DMS153 treated with DMSO at 0.1 percent for 48 hours (cell line): ENCODE data around the gene CR2.
A peak's percentile ranks its signal among the peaks of the same experiment; 100 is the strongest.
"Not testable (repeated sequence)": the region's sequence is repeated elsewhere in the genome, so short reads cannot be mapped to it uniquely, and the experiment has no call there.

ENCODE experiments used
- DNase-seq: peaks from one replicate; lab custom pipeline; 2025; ENCODE audit not compliant: unreplicated experiment; lab: John Stamatoyannopoulos, UW

CR2 gene

GRCh38 chr1:207454046-207454964, at the start of gene CR2:
TSS of gene CR2 (plus strand) at chr1:207454328. CDS start at chr1:207454419, 91 bp downstream.
- DNase-seq, result peak; percentile 20

GRCh38 chr1:207404849-207405525, 49.1 kb upstream of the CR2 start:
- peak; percentile 86 for DNase-seq

GRCh38 chr1:207405814-207406213, 48.3 kb upstream of the CR2 start:
- no peak for DNase-seq

DNA sequence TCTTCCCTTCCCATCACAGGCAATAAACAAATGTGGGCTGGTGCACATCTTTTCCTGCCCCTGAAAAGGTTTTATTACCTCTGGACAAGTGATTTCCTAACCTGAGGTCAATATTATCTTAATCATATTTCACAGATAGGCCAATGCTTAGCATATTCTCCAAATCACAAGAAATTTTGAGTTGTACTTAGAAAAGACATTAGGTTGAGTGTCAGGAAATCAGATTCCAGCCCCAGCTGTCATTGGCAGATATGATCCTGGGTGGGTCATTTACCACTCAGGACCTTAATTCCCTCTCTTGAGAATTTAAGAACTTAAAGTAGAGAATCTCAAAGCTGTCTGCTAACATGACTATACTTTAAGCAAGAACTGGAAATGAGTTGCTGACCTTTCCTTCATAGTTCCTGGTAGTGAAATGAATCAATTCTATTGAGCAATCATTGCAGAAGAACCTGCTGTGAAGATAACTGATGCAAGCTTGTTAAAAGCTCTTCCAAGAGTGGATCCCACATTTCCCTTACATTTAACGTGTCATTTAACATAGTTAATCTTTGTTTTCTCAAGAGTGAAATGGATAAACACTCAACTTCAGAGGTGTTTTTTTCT, 46.4 kb upstream of the CR2 start:
- no peak for DNase-seq

DNA sequence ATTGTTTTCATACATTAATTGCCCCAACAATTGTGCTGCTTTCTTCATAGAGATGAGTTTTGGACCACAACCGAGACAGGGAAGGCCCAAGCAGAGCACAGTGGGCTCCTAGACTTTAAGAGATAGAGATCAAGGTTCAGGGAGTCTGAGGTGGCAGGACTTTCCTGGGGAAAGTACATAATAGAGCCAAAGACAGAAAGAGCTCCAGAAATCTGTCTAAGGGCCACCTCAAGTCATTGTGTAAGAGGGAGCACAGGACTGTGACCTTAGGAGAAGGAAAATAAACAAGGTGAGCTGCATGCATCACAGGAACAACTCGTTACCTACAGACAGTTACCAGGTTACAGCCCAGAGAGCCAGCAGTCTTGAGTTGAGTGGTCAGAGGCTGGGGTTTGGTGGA, 41.3 kb upstream of the CR2 start:
- DNase-seq, result no peak

GRCh38 chr1:207414606-207415108, 39.5 kb upstream of the CR2 start:
- DNase-seq, result no peak

GRCh38 chr1:207417076-207417475, 37.1 kb upstream of the CR2 start:
- DNase-seq, result no peak

DNA sequence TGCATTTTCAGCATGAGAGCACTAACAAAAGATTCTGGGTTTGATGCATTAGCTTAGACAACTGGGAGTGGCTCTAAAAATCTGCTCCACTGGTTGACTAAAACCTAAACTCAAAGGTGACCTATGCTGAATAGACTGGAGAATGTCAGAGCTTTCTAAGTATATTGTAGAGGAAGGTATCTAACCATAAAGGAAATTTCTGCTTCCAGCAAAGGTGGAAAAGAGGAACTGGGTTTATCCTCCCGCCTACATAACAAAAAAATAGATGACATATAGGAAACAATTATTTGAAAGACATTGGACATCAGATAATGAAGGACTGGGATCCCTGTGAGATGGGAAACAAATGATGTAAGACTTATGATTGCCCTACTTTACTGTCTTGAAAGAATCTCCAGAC, 35.8 kb upstream of the CR2 start:
- DNase-seq, result no peak

- no peak for DNase-seq
Observed at GRCh38 chr1:207420109-207420508, 34.0 kb upstream of the CR2 start.

DNA sequence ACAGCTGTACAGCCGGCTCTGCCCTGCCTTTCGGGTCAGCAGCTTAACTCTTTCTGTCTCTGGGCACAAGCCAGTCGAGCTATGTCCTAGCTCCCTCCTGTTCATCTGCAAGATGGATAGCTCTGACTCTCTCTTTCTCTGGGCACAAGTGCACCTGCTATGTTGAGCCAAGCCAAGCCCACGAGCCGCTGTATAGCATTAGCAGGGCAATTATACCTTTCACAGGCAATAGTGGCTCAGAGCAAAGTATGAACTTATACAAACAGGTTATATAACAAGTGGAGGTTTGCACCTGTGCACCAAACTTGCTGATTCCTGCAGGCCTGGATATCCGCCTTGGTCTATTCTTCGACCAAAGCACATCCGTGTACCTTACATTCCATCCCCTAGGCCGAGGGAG, 33.0 kb upstream of the CR2 start:
- no peak for DNase-seq

DNA sequence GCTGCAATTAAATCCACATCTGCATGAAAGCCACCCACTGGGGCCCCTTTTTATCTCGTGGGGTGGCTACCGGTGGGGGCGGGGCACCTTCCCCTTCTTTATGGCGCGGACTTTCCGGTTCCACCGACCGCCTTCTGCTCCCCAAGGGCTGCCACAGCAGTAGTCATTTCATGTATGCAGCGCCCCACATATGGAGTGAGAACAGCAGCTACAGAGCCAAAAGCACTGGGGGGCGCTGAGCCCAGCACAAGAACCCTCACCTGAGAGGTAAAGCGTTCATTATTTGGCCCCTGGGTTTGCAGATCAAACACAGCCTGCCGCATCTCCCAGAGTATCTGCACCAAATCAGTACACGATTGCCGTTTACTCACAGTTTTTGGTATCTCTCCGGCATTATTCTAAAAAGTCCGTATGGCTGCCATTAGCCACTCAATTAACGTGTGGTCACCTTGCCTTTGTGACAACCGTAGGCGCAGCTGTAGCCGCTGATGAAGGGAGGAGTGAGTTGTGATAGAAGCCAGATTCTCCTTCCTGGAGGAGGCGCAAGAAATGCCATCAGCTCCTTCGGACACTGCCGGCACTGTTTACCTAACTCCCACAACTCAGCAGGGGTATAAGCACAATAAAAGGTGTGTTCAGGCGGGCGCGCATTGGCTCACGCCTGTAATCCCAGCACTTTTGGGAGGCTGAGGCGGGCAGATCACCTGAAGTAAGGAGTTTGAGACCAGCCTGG, 30.4 kb upstream of the CR2 start:
- DNase-seq, result no peak

DNA sequence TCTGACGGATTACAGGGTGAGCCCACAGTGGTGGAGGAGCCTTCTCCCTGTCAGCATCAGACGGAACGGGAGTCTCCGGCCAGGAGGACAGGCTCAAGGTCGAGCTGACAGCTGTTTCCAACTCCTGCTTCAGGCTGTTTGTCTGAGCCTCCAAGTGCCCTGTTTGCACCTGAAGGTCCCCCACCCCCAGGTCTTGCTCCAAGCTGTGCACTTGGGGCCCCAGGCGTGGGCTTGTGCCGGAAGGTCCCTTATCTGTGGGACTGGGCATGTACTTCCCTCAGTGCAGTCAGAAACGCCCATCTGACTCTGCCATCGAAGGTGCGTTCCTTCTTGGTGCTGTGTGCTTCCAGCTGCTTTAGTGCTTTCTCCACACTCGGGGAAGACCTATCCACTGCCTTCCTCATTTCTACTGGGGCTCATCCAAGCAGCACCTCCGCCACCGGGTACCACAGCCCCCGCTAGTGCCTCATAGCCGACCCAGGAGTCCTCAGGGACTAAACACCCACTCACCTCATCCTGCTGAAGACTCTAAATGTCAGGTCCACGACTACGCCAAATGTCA, 29.5 kb upstream of the CR2 start:
- no peak for DNase-seq

DNA sequence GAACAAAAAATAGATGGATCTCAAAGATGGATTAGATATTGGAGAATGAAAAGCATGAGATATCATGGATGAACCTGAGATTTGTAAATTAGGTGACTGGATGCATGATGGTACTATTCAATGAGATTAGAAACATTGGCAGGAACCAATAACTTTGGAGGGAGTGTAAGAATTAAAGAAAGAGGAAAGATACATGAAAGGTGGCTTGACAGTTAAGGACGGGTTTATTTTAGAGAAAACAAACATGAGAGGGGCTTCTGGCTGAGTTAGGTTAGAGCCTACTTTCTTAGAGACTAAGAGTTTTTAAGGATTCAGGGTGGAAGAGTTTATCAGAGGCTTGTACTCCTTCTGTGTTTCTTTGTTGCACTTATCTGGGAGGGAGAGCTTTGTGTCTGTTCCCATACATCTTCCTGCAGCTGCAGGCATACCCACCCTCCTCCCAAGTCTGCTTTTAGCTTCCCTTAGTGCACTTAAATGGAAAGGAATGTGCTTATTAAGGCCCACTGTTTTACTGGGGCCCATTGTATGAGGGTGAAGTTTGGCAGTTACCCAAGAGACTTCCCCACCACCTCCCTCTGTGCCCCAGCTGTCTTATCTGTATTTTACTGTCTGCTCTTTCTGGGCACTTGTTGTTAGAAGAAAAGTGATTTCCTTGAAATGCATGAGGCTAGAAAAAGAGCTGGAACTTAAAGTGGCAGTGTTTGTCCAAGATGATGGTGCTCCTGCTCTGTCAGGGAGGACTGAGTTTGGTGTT, 26.1 kb upstream of the CR2 start:
- no peak for DNase-seq

DNA sequence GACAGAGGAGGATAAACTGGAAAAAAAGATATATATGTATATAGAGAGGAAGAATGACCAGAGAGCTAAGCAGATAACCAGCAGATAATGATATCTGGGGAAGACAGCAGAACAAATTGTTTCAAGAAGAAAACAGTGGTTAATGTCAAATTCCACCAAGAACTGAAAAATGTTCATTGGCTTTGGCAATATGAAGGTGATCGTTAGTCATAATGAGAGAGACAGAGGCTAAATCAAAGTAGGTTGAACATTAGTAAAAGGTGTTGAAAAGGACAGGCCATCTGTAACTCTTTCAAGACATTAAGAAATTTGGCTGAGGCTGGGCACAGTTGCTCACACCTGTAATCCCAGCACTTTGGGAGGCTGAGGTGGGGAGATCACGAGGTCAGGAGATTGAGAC, 25.3 kb upstream of the CR2 start:
- no peak for DNase-seq

- no peak for DNase-seq
Observed at GRCh38 chr1:207429963-207430362, 24.2 kb upstream of the CR2 start.

DNA sequence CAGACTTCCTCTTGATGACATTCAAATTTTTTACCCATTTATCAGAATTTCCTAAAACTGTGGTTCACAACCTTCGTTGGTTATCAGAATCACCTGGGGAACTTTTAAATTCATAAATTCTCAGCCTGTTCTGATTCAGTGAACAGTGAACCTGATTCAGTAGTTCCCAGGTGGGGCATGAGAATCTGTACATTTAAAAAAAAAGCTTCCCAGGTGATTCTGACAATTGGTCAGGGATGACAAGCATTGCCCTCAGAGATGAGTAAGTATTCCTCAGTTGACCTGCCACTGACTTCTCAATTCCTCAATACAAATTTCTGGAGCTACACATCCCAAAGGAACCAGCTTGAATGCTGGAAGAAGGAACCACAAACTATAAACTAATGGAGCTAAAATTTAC, 23.5 kb upstream of the CR2 start:
- no peak for DNase-seq

DNA sequence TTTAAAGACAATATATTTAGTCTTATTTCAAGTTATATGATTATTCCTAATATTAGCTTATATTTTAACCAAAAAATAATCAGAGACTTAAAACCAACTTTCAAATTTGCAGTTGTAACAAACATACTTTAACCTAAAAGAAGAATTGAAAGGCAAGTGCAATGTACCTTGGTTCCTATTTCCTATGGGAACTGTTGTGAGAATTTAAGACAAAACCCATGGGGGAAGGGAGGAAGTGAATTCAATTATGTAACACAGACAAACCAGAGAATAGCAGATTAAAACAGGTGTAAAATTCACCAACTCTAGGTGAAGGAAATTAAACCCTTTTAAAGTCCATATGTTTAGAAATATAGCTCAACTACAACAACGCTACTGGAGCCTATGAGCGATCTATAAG, 22.6 kb upstream of the CR2 start:
- DNase-seq, result no peak

DNA sequence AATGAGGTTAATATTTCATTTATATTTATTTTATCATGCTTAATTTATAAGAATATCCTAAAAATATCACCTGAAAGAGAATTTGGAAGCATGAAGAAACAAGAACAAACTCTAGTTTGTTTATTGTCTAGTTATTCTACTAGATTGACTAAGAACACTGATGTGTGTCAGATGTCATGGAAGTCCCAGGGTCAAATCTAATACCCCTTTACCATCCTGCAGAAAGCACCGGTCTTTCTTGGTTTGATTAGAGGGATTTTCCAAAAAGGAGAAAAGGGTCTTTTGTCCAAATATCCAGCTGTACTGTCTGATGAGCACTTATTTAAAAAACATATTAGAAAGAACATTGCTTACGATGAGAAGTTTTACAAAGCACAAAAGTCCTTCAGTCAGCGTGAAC, 20.7 kb upstream of the CR2 start:
- DNase-seq, result no peak

DNA sequence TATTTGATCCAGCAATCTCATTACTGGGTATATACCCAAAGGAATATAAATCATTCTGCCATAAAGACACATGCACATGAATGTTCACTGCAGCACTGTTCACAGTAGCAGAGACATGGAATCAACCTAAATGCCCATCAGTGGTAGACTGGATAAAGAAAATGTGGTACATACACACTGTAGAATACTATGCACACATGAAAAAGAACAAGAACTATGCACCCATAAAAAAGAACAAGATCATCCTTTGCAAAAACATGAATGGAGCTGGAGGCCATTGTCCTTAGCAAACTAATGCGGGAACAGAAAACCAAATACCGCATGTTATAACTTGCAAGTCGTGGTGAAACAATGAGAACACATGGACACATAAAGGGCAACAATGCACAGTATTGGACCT, 17.4 kb upstream of the CR2 start:
- not testable (repeated sequence) for DNase-seq

GRCh38 chr1:207440626-207441025, 13.5 kb upstream of the CR2 start:
- DNase-seq, result no peak
